Subcutaneous abdominal adipose tissue (tissue), 5 donors: ENCODE data around the gene OR51B4.

ENCODE experiments used
- H3K27ac ChIP-seq: one replicate; pipeline ENCODE4 v1.7.0; 2013; ENCODE audit warnings: low read depth, mild to moderate bottlenecking, inconsistent platforms, low read length, moderate library complexity
- H3K27me3 ChIP-seq, 5 donors: one replicate each; pipeline ENCODE4 v1.7.0; 2013; ENCODE audit warnings: low read length in 5 of 5, inconsistent platforms in 1 of 5; ENCODE audit not compliant: control insufficient read depth in 5 of 5, insufficient read depth in 4 of 5
- H3K36me3 ChIP-seq, 5 donors: one replicate each; pipeline ENCODE4 v1.7.0; 2013; ENCODE audit warnings: low read length in 5 of 5; ENCODE audit not compliant: control insufficient read depth in 5 of 5, insufficient read depth in 5 of 5
- H3K4me1 ChIP-seq, 5 donors: one replicate each; pipeline ENCODE4 v1.7.0; 2013; ENCODE audit warnings: low read length in 5 of 5, mild to moderate bottlenecking in 3 of 5, moderate library complexity in 1 of 5; ENCODE audit not compliant: control insufficient read depth in 5 of 5, insufficient read depth in 5 of 5
- H3K4me3 ChIP-seq, 5 donors: one replicate each; pipeline ENCODE4 v1.7.0; 2013; ENCODE audit warnings: low read length in 5 of 5, low read depth in 1 of 5
- H3K9ac ChIP-seq, 5 donors: one replicate each; pipeline ENCODE4 v1.7.0; 2013; ENCODE audit warnings: low read length in 5 of 5, mild to moderate bottlenecking in 4 of 5, moderate library complexity in 3 of 5
- H3K9me3 ChIP-seq, 5 donors: one replicate each; pipeline ENCODE4 v1.7.0; 2013; ENCODE audit warnings: low read length in 5 of 5; ENCODE audit not compliant: control insufficient read depth in 5 of 5
- donor health status: healthy.
- donor health status: healthy.
- donor health status: healthy.
- donor health status: healthy.
- donor health status: healthy.

Gene OR51B4

GRCh38 chr11:5286351-5286750 is 15.4 kb downstream of the OR51B4 start:
- Histone ChIP-seq H3K9ac (no peak overlapping the region), H3K4me1 (no peaks in the 10 kb centered on the region), H3K36me3 (no peaks in the 10 kb centered on the region), H3K4me3 (no peak overlapping the region), H3K27me3 (no peaks in the 10 kb centered on the region), H3K9me3 (no peaks in the 10 kb centered on the region), H3K27ac (no peak overlapping the region)

GRCh38 chr11:5285703-5286340 is 15.9 kb downstream of the OR51B4 start:
- H3K27me3 ChIP-seq, result no peaks in the 10 kb centered on the region
- H3K9me3 ChIP-seq, result no peaks in the 10 kb centered on the region
- no peaks in the 10 kb centered on the region for H3K36me3 ChIP-seq
- H3K27ac ChIP-seq, result no peak overlapping the region
- H3K4me3 ChIP-seq, result no peak overlapping the region
- H3K9ac ChIP-seq, result no peak overlapping the region
- no peaks in the 10 kb centered on the region for H3K4me1 ChIP-seq

- H3K4me1 ChIP-seq, result no peaks in the 10 kb centered on the region
- no peaks in the 10 kb centered on the region for H3K36me3 ChIP-seq
- H3K27me3 ChIP-seq, result no peaks in the 10 kb centered on the region
- H3K27ac ChIP-seq, result no peak overlapping the region
- no peaks in the 10 kb centered on the region for H3K9me3 ChIP-seq
- no peak overlapping the region for H3K9ac ChIP-seq
- no peak overlapping the region for H3K4me3 ChIP-seq
These were observed 17.1 kb downstream of the OR51B4 start for GRCh38 chr11:5284637-5285036.

GRCh38 chr11:5283882-5284281 is 17.9 kb downstream of the OR51B4 start:
- no peak overlapping the region for H3K9ac ChIP-seq
- H3K36me3 ChIP-seq, result no peaks in the 10 kb centered on the region
- no peak overlapping the region for H3K27ac ChIP-seq
- H3K4me3 ChIP-seq, result no peak overlapping the region
- no peaks in the 10 kb centered on the region for H3K27me3 ChIP-seq
- H3K4me1 ChIP-seq, result no peaks in the 10 kb centered on the region
- H3K9me3 ChIP-seq, result no peaks in the 10 kb centered on the region

- Histone ChIP-seq H3K4me3 (no peak overlapping the region), H3K9me3 (no peaks in the 10 kb centered on the region), H3K36me3 (no peaks in the 10 kb centered on the region), H3K27ac (no peak overlapping the region), H3K4me1 (no peaks in the 10 kb centered on the region), H3K27me3 (no peaks in the 10 kb centered on the region), H3K9ac (no peak overlapping the region)
These were observed 18.7 kb downstream of the OR51B4 start for GRCh38 chr11:5283086-5283485.

- Histone ChIP-seq H3K27me3 (no peaks in the 10 kb centered on the region), H3K4me1 (no peaks in the 10 kb centered on the region), H3K36me3 (no peaks in the 10 kb centered on the region), H3K27ac (no peak overlapping the region), H3K9me3 (no peaks in the 10 kb centered on the region), H3K4me3 (no peak overlapping the region), H3K9ac (no peak overlapping the region)
These were observed 19.1 kb downstream of the OR51B4 start for GRCh38 chr11:5282628-5283027.

GRCh38 chr11:5281596-5281995 is 20.1 kb downstream of the OR51B4 start:
- no peaks in the 10 kb centered on the region for H3K4me1 ChIP-seq
- H3K27me3 ChIP-seq, result no peaks in the 10 kb centered on the region
- H3K4me3 ChIP-seq, result no peak overlapping the region
- H3K27ac ChIP-seq, result no peak overlapping the region
- H3K9ac ChIP-seq, result no peak overlapping the region
- H3K36me3 ChIP-seq, result no peaks in the 10 kb centered on the region
- no peaks in the 10 kb centered on the region for H3K9me3 ChIP-seq

GRCh38 chr11:5280582-5281102 is 21.1 kb downstream of the OR51B4 start:
- no peaks in the 10 kb centered on the region for H3K4me1 ChIP-seq
- no peaks in the 10 kb centered on the region for H3K27me3 ChIP-seq
- no peaks in the 10 kb centered on the region for H3K36me3 ChIP-seq
- H3K9me3 ChIP-seq, result no peaks in the 10 kb centered on the region
- no peak overlapping the region for H3K27ac ChIP-seq
- H3K9ac ChIP-seq, result no peak overlapping the region
- no peak overlapping the region for H3K4me3 ChIP-seq

- no peak overlapping the region for H3K9ac ChIP-seq
- no peak overlapping the region for H3K27ac ChIP-seq
- no peaks in the 10 kb centered on the region for H3K9me3 ChIP-seq
- no peak overlapping the region for H3K4me3 ChIP-seq
- no peaks in the 10 kb centered on the region for H3K27me3 ChIP-seq
- H3K36me3 ChIP-seq, result no peaks in the 10 kb centered on the region
- H3K4me1 ChIP-seq, result no peaks in the 10 kb centered on the region
These were observed 22.2 kb downstream of the OR51B4 start for GRCh38 chr11:5279471-5280090.

GRCh38 chr11:5277807-5278382 is 23.9 kb downstream of the OR51B4 start:
- H3K27ac ChIP-seq, result no peak overlapping the region

More at GRCh38 chr11:5277807-5278382, 23.9 kb downstream of the OR51B4 start:
- no peak overlapping the region for H3K9ac ChIP-seq
- H3K27me3 ChIP-seq, result no peaks in the 10 kb centered on the region
- no peak overlapping the region for H3K4me3 ChIP-seq
- H3K9me3 ChIP-seq, result no peaks in the 10 kb centered on the region
- no peaks in the 10 kb centered on the region for H3K4me1 ChIP-seq
- no peaks in the 10 kb centered on the region for H3K36me3 ChIP-seq
